ENCODE measurements around the gene MED8.

GRCh38 chr1:43363935-43364525, 25.6 kb downstream of the MED8 start:
- no peak for TF ChIP-seq POLR2A (IDR thresholded peaks at IDR 0.05; ENCODE audit: borderline replicate concordance, extremely low read depth, insufficient read depth, insufficient read length)
- no peak for TF ChIP-seq CTCF (IDR thresholded peaks at IDR 0.05 in 2 of 3, conservative IDR thresholded peaks at IDR 0.05 in 1 of 3; ENCODE audit: borderline replicate concordance in 1 of 3, insufficient read depth in 1 of 3, low read depth in 2 of 3, low read length in 2 of 3)
- no peak for TF ChIP-seq REST (IDR thresholded peaks at IDR 0.05; ENCODE audit: low read depth)
- no peak for TF ChIP-seq EZH2 (IDR thresholded peaks at IDR 0.05)
- no peak for TF ChIP-seq ATF3 (IDR thresholded peaks at IDR 0.05)
- TF ChIP-seq POLR2AphosphoS5 (IDR thresholded peaks at IDR 0.05; ENCODE audit: low read depth, low read length): no peak; the same call in 1 of the 2 replicates
- TF ChIP-seq RAD21 (IDR thresholded peaks at IDR 0.05; ENCODE audit: low read depth): no peak
- no peak for TF ChIP-seq ELF1 (IDR thresholded peaks at IDR 0.05; ENCODE audit: borderline replicate concordance, low read depth)
- TF ChIP-seq MAX (IDR thresholded peaks at IDR 0.05): no peak
- TF ChIP-seq ZFX (IDR thresholded peaks at IDR 0.05): no peak
- no peak for TF ChIP-seq JUND (IDR thresholded peaks at IDR 0.05)
- no peak for TF ChIP-seq CEBPB (IDR thresholded peaks at IDR 0.05; ENCODE audit: low read depth)
- no peak for TF ChIP-seq CBX3 (IDR thresholded peaks at IDR 0.05; ENCODE audit: low read depth)

Measured in HCT116 (cell line).